SK-N-SH (cell line): ENCODE measurements around the gene ESYT3. TPM values are rescaled to one million over a fixed set of nuclear protein-coding genes. Genes with fewer than 3 reads are reported as not detected.

ENCODE experiments used
- CTCF ChIA-PET: fragments of 300-600, 350-600 bp; formaldehyde crosslinking; extraction: SDS; loops from one replicate; lab custom pipeline; 2021; lab: Yijun Ruan, JAX
- POLR2A ChIA-PET: fragments of 350-600 bp; sonication (Branson Sonifier 250); formaldehyde crosslinking; extraction: SDS; loops from one replicate; lab custom pipeline; 2020; ENCODE audit warnings: antibody characterized with exemption, inconsistent platforms; lab: Yijun Ruan, JAX
- DNase-seq: peaks from one replicate; pipeline ENCODE4 v3.0.0; 2012
- H2AFZ ChIP-seq: fragments of 200-600 bp; sonication (generic); 2 replicates; pipeline ENCODE4 v1.8.1; 2016; ENCODE audit warnings: antibody characterized with exemption, mild to moderate bottlenecking, low read depth
- H3F3A ChIP-seq: fragments of 200-600 bp; sonication (generic); replicated peaks from 2 replicates; pipeline ENCODE3; 2016; ENCODE audit warnings: antibody characterized with exemption, mild to moderate bottlenecking; ENCODE audit not compliant: insufficient read depth
- H3K27ac ChIP-seq, 2 experiments: fragments of 200-500 bp in 1 of 2; fragments of 200-600 bp in 1 of 2; sonication (Bioruptor generic) in 1 of 2; sonication (generic), shearing (Covaris generic) in 1 of 2; 2 replicates each; pipeline versions ENCODE4 v1.5.1 to v1.6.1; 2014 to 2016; ENCODE audit warnings: low read depth in 2 of 2, inconsistent platforms in 1 of 2, low read length in 1 of 2, mild to moderate bottlenecking in 1 of 2, mixed read lengths in 1 of 2
- H3K27me3 ChIP-seq: fragments of 200-600 bp; sonication (generic), shearing (Covaris generic); 2 replicates; pipeline ENCODE4 v1.6.1; 2016; ENCODE audit warnings: mixed run types; ENCODE audit not compliant: insufficient read depth
- H3K36me3 ChIP-seq, 2 experiments: fragments of 200-500 bp in 1 of 2; fragments of 200-600 bp in 1 of 2; sonication (Bioruptor generic) in 1 of 2; sonication (generic) in 1 of 2; replicated peaks in 1 of 2; 2 replicates each; pipeline versions ENCODE3 to v1.5.1; 2014 to 2016; ENCODE audit warnings: low read length in 1 of 2, mild to moderate bottlenecking in 1 of 2; ENCODE audit not compliant: insufficient read depth in 2 of 2, control insufficient read depth in 1 of 2
- H3K4me1 ChIP-seq, 2 experiments: fragments of 200-500 bp in 1 of 2; fragments of 200-600 bp in 1 of 2; sonication (Bioruptor generic) in 1 of 2; sonication (generic), shearing (Covaris generic) in 1 of 2; 2 replicates each; pipeline versions ENCODE4 v1.5.1 to v1.6.1; 2014 to 2016; ENCODE audit warnings: low read depth in 1 of 2, low read length in 1 of 2, mixed run types in 1 of 2; ENCODE audit not compliant: insufficient read depth in 2 of 2, control insufficient read depth in 1 of 2
- H3K4me2 ChIP-seq: fragments of 200-600 bp; sonication (generic), shearing (Covaris generic); 2 replicates; pipeline ENCODE4 v1.6.1; 2017; ENCODE audit warnings: mixed run types
- H3K4me3 ChIP-seq, 2 experiments: fragments of 200-500 bp in 1 of 2; fragments of 200-600 bp in 1 of 2; sonication (Bioruptor generic) in 1 of 2; sonication (generic), shearing (Covaris generic) in 1 of 2; 2 replicates each; pipeline versions ENCODE4 v1.5.1 to v1.8.1; 2014 to 2016; ENCODE audit warnings: low read depth in 2 of 2, inconsistent platforms in 1 of 2, low read length in 1 of 2, mild to moderate bottlenecking in 1 of 2, mixed read lengths in 1 of 2, moderate library complexity in 1 of 2
- H3K79me2 ChIP-seq: fragments of 200-600 bp; sonication (generic); 2 replicates; pipeline ENCODE4 v1.8.1; 2017; ENCODE audit warnings: mild to moderate bottlenecking; ENCODE audit not compliant: insufficient read depth
- H3K9ac ChIP-seq: fragments of 200-600 bp; sonication (generic); 2 replicates; pipeline ENCODE4 v1.6.1; 2017; ENCODE audit warnings: mixed run types
- H3K9me2 ChIP-seq: fragments of 200-600 bp; sonication (generic); 2 replicates; pipeline ENCODE4 v1.6.1; 2017; ENCODE audit warnings: mixed run types
- H3K9me3 ChIP-seq: fragments of 200-600 bp; sonication (generic); 2 replicates; pipeline ENCODE4 v1.6.1; 2017; ENCODE audit warnings: mixed run types, mild to moderate bottlenecking, moderate library complexity
- H4K20me1 ChIP-seq: fragments of 200-600 bp; sonication (generic); 2 replicates; pipeline ENCODE4 v1.6.1; 2017; ENCODE audit warnings: mild to moderate bottlenecking, mixed run types; ENCODE audit not compliant: insufficient read depth
- CTCF ChIP-seq: fragments of 200-600 bp; sonication (generic); IDR thresholded peaks from 2 replicates; pipeline ENCODE4 v1.6.1; 2017; ENCODE audit warnings: antibody characterized with exemption, mild to moderate bottlenecking, moderate library complexity
- EZH2phosphoT487 ChIP-seq: fragments of 200-600 bp; sonication (generic); IDR thresholded peaks from 2 replicates; pipeline ENCODE4 v1.6.1; 2017; ENCODE audit warnings: low read depth, mixed run types, mild to moderate bottlenecking, antibody characterized with exemption, moderate library complexity, borderline replicate concordance
- GATA2 ChIP-seq: sonication (generic); formaldehyde crosslinking; IDR thresholded peaks from 2 replicates; pipeline ENCODE4 v1.5.0; 2020; ENCODE audit warnings: mild to moderate bottlenecking, missing genetic modification reagents
- IRF3 ChIP-seq: fragments of 150-350 bp; IDR thresholded peaks from 2 replicates; pipeline ENCODE4 v1.6.1; 2016; ENCODE audit warnings: mild to moderate bottlenecking, low read depth, low read length
- JUND ChIP-seq: IDR thresholded peaks from 2 replicates; pipeline ENCODE4 v1.4.0; 2012
- MEF2A ChIP-seq: IDR thresholded peaks from 2 replicates; pipeline ENCODE4 v1.4.0; 2012; ENCODE audit warnings: low read depth, borderline replicate concordance
- NFIC ChIP-seq: IDR thresholded peaks from 2 replicates; pipeline ENCODE4 v1.4.0; 2012; ENCODE audit warnings: borderline replicate concordance
- NRF1 ChIP-seq: IDR thresholded peaks from 2 replicates; pipeline ENCODE4 v1.6.1; 2012; ENCODE audit warnings: low read depth, mild to moderate bottlenecking, low read length
- POLR2AphosphoS5 ChIP-seq: IDR thresholded peaks from 2 replicates; pipeline ENCODE4 v1.6.1; 2012; ENCODE audit warnings: low read depth, low read length
- RCOR1 ChIP-seq: fragments of 150-350 bp; IDR thresholded peaks from 2 replicates; pipeline ENCODE4 v1.6.1; 2017; ENCODE audit warnings: antibody characterized with exemption, low read length
- RFX5 ChIP-seq: IDR thresholded peaks from 2 replicates; pipeline ENCODE4 v1.6.1; 2012; ENCODE audit warnings: mild to moderate bottlenecking, improper control_type of control experiment, low read length
- SIN3A ChIP-seq: IDR thresholded peaks from 2 replicates; pipeline ENCODE4 v1.6.1; 2012; ENCODE audit warnings: low read depth, mild to moderate bottlenecking, low read length, moderate library complexity, borderline replicate concordance
- SMC3 ChIP-seq: IDR thresholded peaks from 2 replicates; pipeline ENCODE4 v1.6.1; 2012; ENCODE audit warnings: low read depth, low read length, improper control_type of control experiment
- TAF1 ChIP-seq: IDR thresholded peaks from 2 replicates; pipeline ENCODE4 v1.6.1; 2012; ENCODE audit warnings: low read depth, mild to moderate bottlenecking, low read length, moderate library complexity, borderline replicate concordance
- TCF12 ChIP-seq: IDR thresholded peaks from 2 replicates; pipeline ENCODE4 v1.4.0; 2012
- TEAD4 ChIP-seq: IDR thresholded peaks from 2 replicates; pipeline ENCODE4 v1.4.0; 2012; ENCODE audit warnings: mild to moderate bottlenecking, borderline replicate concordance; ENCODE audit not compliant: insufficient read depth
- WGBS: methylation state at CpG from one replicate; pipeline ENCODE4 v1.1.6; 2017; ENCODE audit warnings: low lambda C conversion rate; 5-methylcytosine and 5-hydroxymethylcytosine counted together
- polyA plus RNA-seq, 3 experiments: library from polyadenylated mRNA; depleted of rRNA; stranded (reverse); fragments of >200 nt; gene quantifications; 2 replicates each; pipeline ENCODE4 v1.2.3, GENCODE V29; 2012
- TF ChIP-seq, protein P1 (sequence below): IDR thresholded peaks from 2 replicates; pipeline ENCODE4 v1.4.0; 2012; ENCODE audit warnings: low read depth, borderline replicate concordance
- TF ChIP-seq, protein P2 (sequence below): fragments of 150-350 bp; IDR thresholded peaks from 2 replicates; pipeline ENCODE4 v1.6.1; 2017; ENCODE audit warnings: antibody characterized with exemption, low read length, low read depth, borderline replicate concordance

ESYT3 gene
- polyA plus RNA-seq, 1 of the 3 experiments (the other 2 are of a cell fraction): 0.33 TPM

DNA sequence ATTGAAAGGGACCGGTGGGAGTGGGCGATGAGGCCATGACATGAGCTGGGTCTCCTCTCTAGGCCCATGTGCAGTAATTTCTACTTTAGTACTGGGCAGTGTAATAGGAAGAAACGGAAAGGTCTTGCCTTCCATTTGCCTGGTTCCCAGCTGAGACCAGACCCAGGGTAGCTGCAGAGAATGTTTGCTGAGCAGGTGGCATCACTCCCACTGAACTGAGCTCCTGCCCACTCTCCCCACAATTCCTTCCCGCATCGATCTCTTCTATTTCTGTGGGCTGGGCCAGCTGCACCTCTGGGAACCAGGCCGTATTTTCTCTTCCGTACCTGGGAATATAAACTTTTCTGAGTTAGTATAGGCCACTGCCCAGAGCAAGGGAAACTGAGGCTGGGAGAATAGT is 15.8 kb downstream of the ESYT3 start:
- CTCF ChIA-PET: interaction anchor here (1.5 kb wide), 1 partner anchor 29 kb away, joined by 5 read pairs; no protein-coding TSS in a partner anchor
- Histone ChIP-seq H3K9me3 (no peaks in the 10 kb centered on the region), H3K4me2 (no peak overlapping the region), H3K4me1 (no peaks in the 10 kb centered on the region), H3K4me3 (no peak overlapping the region), H3K79me2 (no peaks in the 10 kb centered on the region), H2AFZ (no peak overlapping the region), H3F3A (no peaks in the 10 kb centered on the region), H3K9ac (no peak overlapping the region), H3K9me2 (no peaks in the 10 kb centered on the region), H4K20me1 (no peaks in the 10 kb centered on the region), H3K27me3 (no peaks in the 10 kb centered on the region), H3K27ac (no peak overlapping the region), H3K36me3 (no peaks in the 10 kb centered on the region)
- no peak for TF ChIP-seq JUND
- no peak for TF ChIP-seq SIN3A
- TF ChIP-seq TCF12: no peak
- no peak for TF ChIP-seq GATA2 (CRISPR knock-in tag)
- TF ChIP-seq MEF2A: no peak
- TF ChIP-seq RFX5: no peak
- no peak for TF ChIP-seq IRF3
- no peak for TF ChIP-seq NFIC
- no peak for TF ChIP-seq EZH2phosphoT487
- TF ChIP-seq NRF1: no peak
- no peak for TF ChIP-seq TAF1
- TF ChIP-seq, protein P1, sequence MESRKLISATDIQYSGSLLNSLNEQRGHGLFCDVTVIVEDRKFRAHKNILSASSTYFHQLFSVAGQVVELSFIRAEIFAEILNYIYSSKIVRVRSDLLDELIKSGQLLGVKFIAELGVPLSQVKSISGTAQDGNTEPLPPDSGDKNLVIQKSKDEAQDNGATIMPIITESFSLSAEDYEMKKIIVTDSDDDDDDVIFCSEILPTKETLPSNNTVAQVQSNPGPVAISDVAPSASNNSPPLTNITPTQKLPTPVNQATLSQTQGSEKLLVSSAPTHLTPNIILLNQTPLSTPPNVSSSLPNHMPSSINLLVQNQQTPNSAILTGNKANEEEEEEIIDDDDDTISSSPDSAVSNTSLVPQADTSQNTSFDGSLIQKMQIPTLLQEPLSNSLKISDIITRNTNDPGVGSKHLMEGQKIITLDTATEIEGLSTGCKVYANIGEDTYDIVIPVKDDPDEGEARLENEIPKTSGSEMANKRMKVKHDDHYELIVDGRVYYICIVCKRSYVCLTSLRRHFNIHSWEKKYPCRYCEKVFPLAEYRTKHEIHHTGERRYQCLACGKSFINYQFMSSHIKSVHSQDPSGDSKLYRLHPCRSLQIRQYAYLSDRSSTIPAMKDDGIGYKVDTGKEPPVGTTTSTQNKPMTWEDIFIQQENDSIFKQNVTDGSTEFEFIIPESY: no peak
- TF ChIP-seq POLR2AphosphoS5: no peak
- TF ChIP-seq RCOR1: no peak
- TF ChIP-seq CTCF: no peak
- TF ChIP-seq SMC3: no peak
- TF ChIP-seq TEAD4: no peak
- TF ChIP-seq, protein P2, sequence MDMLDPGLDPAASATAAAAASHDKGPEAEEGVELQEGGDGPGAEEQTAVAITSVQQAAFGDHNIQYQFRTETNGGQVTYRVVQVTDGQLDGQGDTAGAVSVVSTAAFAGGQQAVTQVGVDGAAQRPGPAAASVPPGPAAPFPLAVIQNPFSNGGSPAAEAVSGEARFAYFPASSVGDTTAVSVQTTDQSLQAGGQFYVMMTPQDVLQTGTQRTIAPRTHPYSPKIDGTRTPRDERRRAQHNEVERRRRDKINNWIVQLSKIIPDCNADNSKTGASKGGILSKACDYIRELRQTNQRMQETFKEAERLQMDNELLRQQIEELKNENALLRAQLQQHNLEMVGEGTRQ: no peak
- DNase-seq: no peak
- WGBS: 96% methylated on average over 7 of the region's 7 CpGs
- POLR2A ChIA-PET: no interaction called here
